GM12873 (cell line): ENCODE data around the gene DYNC2H1.
A peak's percentile ranks its signal among the peaks of the same experiment; 100 is the strongest.

Experiments used
- TF ChIP-seq, protein P1 (sequence below): IDR thresholded peaks from 2 replicates; pipeline ENCODE4 v1.5.1; 2012; ENCODE audit warnings: low read depth, mild to moderate bottlenecking, moderate library complexity, low read length, control low read depth; ENCODE audit not compliant: insufficient read depth; ENCODE audit errors: missing control alignments

DYNC2H1 gene

GRCh38 chr11:103326070-103326794 lies 217.0 kb downstream of the DYNC2H1 start:
- TF ChIP-seq, protein P1, sequence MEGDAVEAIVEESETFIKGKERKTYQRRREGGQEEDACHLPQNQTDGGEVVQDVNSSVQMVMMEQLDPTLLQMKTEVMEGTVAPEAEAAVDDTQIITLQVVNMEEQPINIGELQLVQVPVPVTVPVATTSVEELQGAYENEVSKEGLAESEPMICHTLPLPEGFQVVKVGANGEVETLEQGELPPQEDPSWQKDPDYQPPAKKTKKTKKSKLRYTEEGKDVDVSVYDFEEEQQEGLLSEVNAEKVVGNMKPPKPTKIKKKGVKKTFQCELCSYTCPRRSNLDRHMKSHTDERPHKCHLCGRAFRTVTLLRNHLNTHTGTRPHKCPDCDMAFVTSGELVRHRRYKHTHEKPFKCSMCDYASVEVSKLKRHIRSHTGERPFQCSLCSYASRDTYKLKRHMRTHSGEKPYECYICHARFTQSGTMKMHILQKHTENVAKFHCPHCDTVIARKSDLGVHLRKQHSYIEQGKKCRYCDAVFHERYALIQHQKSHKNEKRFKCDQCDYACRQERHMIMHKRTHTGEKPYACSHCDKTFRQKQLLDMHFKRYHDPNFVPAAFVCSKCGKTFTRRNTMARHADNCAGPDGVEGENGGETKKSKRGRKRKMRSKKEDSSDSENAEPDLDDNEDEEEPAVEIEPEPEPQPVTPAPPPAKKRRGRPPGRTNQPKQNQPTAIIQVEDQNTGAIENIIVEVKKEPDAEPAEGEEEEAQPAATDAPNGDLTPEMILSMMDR: peak; percentile 82

GRCh38 chr11:103327721-103328120 lies 218.5 kb downstream of the DYNC2H1 start:
- TF ChIP-seq, protein P1: no peak

DNA sequence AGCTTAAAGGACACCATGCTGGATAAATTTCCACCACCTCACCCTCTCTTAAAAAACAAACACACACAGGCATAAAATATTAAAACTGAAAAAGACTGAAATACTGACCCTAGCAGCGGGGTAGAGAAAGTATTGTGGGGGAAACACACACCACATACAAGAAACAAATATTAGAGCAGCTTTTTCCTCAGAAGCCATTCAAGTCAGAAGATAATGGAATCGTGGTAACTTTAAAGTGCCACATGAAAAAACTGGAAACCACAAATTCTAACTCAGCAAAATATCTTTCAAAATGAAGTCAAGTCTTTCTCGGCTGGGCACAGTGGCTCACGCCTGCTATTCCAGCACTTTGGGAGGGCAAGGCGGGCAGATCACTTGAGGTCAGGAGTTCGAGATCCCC lies 223.2 kb downstream of the DYNC2H1 start:
- TF ChIP-seq, protein P1: no peak

- TF ChIP-seq, protein P1: no peak
Observed at GRCh38 chr11:103338621-103339484, 229.6 kb downstream of the DYNC2H1 start.

DNA sequence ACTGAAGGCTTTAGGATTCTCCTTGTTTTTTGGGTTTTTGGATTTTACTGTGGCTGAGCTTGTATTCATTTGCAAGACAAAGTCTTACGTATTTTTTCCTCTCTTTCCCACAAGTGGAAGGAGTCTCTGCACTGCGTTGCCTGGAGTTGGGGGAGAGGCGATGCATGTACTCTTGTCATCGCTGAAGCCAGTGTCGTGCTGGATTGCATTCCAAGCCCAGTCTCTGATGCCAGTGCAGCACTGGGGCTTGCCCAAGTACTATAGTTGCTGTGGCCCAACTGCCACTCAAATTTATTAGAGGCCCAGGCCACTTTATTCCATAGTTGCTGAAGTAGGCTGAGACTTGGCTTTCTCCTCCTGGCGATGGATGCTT lies 230.2 kb downstream of the DYNC2H1 start:
- TF ChIP-seq, protein P1: no peak

DNA sequence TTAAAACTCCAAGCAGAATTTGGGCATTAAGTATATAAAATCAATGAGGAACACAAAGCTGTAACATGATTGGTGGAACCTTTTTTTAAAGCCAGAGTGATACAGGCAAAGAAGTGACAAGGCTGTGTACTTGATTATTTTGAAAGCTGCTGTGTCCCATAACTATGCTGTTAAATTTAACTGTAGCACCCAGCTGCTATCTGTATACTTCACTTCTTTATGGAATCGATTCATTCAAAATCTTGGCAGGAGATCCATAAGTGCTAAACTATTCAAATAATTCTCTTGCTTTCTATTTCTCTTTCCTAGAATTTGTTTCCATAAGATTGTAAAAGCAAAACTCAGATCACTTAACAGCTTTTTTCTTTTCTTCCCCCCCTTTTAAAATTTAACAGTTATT lies 231.7 kb downstream of the DYNC2H1 start:
- TF ChIP-seq, protein P1: no peak

DNA sequence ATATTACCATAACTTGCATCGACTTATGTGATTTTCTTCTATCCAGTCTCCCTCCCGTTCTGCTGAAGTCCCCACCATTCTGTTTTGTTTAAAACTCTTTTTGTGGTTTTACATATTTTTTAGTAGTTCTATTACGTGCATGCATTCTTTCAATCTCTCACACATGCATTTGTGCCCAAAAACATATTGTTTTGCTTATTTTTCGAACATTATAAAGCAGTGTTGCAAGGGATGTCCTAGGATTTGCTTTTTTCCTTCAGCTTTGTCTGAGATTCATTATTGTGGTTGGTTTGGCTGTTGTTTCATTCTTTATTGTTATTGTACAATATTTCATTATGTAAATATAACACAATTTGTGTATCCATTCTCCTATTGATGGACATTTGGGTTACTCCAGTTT lies 235.7 kb downstream of the DYNC2H1 start:
- TF ChIP-seq, protein P1: no peak
